Measurements from ENCODE around the gene CERS5. TPM values are rescaled to one million over a fixed set of nuclear protein-coding genes. Genes with fewer than 3 reads are reported as not detected.

Gene CERS5
- total RNA-seq = 25.8 and 33.5 TPM in 2 replicates

DNA sequence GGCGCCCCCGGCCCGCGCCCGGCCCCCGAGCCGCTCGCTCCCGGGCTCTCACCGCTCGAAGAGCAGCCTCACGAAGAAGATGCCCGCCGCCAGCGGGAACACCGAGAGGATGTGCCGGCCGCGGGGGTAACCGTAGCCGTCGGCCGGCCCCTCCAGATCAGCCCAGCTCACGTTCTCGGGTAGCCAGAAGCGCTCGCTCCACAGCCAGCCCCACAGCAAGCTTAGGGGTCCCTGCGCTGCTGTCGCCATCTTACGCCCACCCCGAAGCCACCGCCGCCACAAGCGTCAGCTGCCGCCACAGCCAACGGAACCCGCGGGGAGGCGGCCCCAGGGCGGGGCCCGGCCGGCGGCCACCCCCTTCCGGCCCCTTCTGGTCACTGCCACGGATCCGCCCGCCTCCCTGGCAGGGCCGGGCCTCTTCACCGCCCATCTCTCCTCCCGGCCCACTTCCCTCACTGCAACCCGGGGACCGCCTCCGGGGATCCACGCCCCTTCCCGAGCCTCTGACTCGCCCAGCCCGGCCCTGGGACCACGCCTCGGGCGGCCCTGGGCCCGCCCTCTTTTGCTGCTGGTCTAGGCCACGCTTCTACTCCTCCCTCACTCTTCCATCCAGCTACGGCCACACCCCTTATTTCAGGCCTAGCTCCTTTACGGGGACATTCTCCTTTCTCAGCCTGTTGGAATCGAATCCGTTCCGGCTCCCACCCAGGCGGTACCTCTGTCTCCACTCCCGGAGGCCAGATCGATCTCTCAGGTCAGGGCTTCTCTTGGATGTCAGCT lies at the start of gene CERS5:
Gene CERS5 (minus strand): TSS at position 321 of the 780 bp plus-strand sequence. CDS start 72 bp downstream, at position 249.

DNA sequence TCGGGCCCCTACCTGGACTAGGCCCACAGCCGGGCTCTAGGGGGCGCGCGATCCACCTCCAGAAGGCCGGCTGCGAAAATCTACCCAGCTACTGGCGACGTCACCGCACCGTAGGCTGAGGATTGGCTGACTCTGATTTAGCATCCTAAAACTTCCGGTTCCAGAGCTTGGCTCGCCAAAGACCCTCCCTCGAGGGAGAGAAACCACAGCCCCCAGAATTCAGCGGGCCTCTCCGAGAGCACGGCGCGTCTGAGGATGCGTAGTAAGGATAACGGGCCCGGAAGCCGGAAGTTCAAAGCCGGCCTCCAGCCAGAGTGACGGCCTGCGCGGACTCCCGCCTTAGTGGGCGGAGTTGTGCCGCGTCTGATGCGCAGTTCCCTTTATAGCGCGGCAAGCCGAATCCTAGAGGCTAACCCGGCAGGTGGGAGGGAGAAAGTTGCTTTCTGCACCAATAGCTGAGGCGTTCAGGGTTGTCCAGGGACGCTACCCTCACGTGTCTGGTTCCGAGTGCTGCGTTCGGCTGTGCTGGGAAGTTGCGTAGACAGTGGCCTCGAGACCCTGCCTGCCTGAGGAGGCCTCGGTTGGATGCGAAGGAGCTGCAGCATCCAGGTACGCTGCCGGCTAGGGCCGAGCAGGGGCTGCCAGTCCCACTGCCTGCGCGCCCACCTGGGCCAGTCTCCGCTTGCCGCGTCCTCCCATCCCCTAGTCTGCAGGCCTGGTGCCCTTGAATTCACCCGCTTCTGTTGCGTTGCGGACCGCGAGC lies 55.3 kb downstream of the CERS5 start, which contains the start of gene COX14:
Gene COX14 (plus strand): TSS at position 544 of the 763 bp plus-strand sequence. CDS start 7,808 bp downstream, outside the sequence.

DNA sequence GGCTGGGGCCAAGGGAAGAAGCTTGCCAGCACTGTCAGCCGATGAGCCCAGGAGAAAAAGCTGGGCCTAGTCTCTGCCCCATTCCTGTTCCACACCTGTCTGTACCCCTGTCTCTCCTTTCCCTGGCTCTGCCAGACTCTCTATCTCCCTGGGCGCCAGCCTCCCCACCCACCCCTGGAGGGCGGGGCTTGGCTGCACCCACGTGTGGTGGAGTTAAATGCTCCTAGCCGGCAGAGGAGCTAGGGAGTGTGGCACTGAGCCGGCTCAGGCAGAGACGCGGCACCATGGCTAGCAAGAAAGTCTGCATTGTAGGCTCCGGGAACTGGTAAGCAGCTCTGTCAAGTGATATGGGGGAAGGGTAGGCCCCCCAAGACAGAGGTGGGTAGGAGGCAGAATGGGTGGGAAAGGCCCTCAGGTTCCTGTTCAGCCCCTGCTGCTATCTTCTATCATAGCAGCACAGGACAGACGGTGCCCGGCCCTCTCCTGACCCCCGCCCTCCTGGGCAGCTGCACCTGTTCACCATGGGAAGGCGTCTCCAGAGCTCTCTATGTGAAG lies 63.3 kb downstream of the CERS5 start, which contains the start of gene GPD1:
Gene GPD1 (plus strand): TSS at position 242 of the 555 bp plus-strand sequence. CDS start 43 bp downstream, at position 285.

DNA sequence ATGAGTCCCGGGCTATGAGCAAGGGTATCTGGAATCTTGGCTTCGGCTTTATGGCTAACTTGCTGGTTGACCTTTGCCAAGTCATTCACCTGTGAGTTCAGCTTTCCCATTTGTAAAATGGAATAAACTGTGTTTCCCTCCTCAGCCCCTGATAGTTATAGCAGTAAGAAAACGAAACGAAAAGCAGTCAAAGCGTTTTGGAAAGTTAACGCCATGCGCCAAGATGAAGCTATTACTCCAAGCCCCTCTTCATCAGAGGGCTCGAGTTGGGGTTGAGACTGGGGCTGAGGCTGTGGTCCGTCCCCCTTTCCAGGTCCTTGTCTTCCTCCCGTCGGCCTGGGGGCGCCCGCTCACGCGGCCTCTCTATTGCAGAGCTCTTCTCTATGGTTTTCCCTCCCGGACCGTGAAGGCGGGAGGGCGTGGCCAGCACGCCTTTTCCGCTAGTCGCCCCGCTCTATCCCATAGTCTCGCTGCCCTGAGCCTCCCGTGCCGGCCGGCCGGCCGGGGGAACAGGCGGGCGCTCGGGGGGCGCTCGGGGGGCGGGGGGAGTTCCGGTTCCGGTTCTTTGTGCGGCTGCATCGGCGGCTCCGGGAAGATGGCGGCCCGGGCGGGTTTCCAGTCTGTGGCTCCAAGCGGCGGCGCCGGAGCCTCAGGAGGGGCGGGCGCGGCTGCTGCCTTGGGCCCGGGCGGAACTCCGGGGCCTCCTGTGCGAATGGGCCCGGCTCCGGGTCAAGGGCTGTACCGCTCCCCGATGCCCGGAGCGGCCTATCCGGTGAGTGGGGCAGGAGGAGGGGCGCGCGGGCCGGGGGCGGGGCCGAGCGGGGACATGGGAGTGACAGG lies 82.2 kb downstream of the CERS5 start, which contains the start of gene SMARCD1:
Gene SMARCD1 (plus strand): TSS at position 568 of the 840 bp plus-strand sequence. CDS start 28 bp downstream, at position 596.

Other genes starting within 250 kb of the CERS5 start
- 0.31 TPM in 1 of 2 replicates, not detected in the other for gene AQP2, start 216.6 kb downstream of the CERS5 start, total RNA-seq
- 7.6 and 8.0 TPM in 2 replicates for gene AQP5, start 205.5 kb downstream of the CERS5 start, total RNA-seq
- gene AQP6, start 194.4 kb downstream of the CERS5 start, total RNA-seq = 0.37 and 0.73 TPM in 2 replicates
- 12.0 and 18.6 TPM in 2 replicates for gene RACGAP1, start 141.9 kb downstream of the CERS5 start, total RNA-seq
- gene ASIC1, start 109.8 kb downstream of the CERS5 start, total RNA-seq = 20.7 and 30.7 TPM in 2 replicates
- gene SMARCD1, start 82.0 kb downstream of the CERS5 start, total RNA-seq = 25.9 and 39.6 TPM in 2 replicates
- 5.9 and 11.3 TPM in 2 replicates for gene GPD1, start 63.4 kb downstream of the CERS5 start, total RNA-seq
- gene COX14, start 55.1 kb downstream of the CERS5 start, total RNA-seq = 61.8 and 66.3 TPM in 2 replicates
- gene LIMA1, start 116.2 kb upstream of the CERS5 start, total RNA-seq = 77.5 and 86.1 TPM in 2 replicates
- not detected in 2 replicates for gene FAM186A, start 229.2 kb upstream of the CERS5 start, total RNA-seq
- 20.3 and 21.4 TPM in 2 replicates for gene LARP4, start 233.5 kb upstream of the CERS5 start, total RNA-seq

All from cardiac ventricle fibroblast (primary cell).